VCaP (cell line): ENCODE results near the gene YTHDC1.

Experiments
- H3K27ac ChIP-seq: fragments of 450-650 bp; 2 replicates; pipeline ENCODE4 v1.5.1; 2017
- TF ChIP-seq, protein P1 (sequence below): fragments of 450-650 bp; conservative IDR thresholded peaks from 2 replicates; pipeline ENCODE4 v1.5.1; 2017; ENCODE audit warnings: mild to moderate bottlenecking, moderate library complexity

Gene YTHDC1

GRCh38 chr4:68385267-68385666, 35.4 kb upstream of the YTHDC1 start:
- TF ChIP-seq, protein P1, sequence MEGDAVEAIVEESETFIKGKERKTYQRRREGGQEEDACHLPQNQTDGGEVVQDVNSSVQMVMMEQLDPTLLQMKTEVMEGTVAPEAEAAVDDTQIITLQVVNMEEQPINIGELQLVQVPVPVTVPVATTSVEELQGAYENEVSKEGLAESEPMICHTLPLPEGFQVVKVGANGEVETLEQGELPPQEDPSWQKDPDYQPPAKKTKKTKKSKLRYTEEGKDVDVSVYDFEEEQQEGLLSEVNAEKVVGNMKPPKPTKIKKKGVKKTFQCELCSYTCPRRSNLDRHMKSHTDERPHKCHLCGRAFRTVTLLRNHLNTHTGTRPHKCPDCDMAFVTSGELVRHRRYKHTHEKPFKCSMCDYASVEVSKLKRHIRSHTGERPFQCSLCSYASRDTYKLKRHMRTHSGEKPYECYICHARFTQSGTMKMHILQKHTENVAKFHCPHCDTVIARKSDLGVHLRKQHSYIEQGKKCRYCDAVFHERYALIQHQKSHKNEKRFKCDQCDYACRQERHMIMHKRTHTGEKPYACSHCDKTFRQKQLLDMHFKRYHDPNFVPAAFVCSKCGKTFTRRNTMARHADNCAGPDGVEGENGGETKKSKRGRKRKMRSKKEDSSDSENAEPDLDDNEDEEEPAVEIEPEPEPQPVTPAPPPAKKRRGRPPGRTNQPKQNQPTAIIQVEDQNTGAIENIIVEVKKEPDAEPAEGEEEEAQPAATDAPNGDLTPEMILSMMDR = no peak
- H3K27ac ChIP-seq = no peak overlapping the region

DNA sequence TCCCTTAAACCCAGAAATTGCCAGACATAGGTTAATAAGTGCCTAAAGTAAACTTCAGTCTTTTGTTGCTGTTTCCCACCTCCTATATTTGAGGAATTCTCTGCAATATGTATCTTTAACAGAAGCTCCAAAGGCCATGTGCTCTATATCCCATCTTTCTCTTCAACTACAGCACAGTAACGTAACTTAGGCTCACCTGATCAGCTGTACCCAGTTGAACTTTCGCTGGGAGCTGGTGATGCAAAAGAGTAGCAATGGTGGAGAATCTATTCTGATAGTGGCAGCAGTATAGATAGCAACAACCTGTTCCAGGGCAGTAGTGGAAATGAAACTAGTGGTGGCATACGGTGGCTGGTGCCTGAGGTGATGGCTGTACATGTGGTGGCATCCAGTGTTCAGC, 33.2 kb upstream of the YTHDC1 start:
- no peak overlapping the region for H3K27ac ChIP-seq
- TF ChIP-seq, protein P1 = no peak

- H3K27ac ChIP-seq = no peak overlapping the region
- TF ChIP-seq, protein P1 = no peak
These were observed 28.3 kb upstream of the YTHDC1 start for GRCh38 chr4:68378226-68378625.

DNA sequence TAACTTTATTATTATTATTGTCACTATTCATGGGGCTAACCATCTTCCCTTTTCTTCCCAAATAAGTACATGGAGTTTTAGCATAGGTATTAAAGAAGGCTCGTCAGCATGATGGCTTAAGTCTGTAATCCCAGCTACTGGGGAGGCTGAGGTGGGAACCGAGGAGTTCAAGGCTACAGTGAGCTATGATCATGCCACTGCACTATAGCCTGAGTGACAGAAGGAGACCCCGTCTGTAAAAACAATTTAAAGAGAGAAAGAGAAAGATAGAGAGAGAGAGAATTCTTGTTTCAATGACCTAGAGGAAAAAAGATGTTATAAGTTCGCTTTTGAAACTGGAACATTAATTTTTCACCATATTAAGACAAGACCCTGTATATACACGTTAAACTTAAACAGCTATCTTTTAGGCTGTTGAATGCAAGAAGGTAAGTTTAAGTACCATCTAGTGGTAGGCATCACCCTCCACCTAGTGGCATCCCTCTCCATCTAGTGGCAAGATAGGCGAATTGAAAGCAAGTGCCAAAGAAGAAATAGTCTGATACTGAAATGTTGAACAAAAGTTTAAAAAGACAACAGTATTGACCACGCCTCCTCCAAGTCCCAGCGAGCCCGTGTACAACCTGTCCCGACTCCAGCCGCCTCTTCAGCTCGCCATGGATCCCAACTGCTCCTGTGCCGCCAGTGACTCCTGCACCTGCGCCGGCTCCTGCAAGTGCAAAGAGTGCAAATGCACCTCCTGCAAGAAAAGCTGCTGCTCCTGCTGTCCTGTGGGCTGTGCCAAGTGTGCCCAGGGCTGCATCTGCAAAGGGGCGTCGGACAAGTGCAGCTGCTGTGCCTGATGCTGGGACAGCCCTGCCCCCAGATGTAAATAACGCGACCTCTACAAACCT, 26.0 kb upstream of the YTHDC1 start:
- H3K27ac ChIP-seq = peak overlapping the region; percentile 10; the same call in 1 of the 2 replicates
- TF ChIP-seq, protein P1 = peak; percentile 99

GRCh38 chr4:68373513-68373912, 23.6 kb upstream of the YTHDC1 start:
- TF ChIP-seq, protein P1 = no peak
- no peak overlapping the region for H3K27ac ChIP-seq

GRCh38 chr4:68372588-68372987, 22.7 kb upstream of the YTHDC1 start:
- TF ChIP-seq, protein P1 = no peak
- no peak overlapping the region for H3K27ac ChIP-seq

DNA sequence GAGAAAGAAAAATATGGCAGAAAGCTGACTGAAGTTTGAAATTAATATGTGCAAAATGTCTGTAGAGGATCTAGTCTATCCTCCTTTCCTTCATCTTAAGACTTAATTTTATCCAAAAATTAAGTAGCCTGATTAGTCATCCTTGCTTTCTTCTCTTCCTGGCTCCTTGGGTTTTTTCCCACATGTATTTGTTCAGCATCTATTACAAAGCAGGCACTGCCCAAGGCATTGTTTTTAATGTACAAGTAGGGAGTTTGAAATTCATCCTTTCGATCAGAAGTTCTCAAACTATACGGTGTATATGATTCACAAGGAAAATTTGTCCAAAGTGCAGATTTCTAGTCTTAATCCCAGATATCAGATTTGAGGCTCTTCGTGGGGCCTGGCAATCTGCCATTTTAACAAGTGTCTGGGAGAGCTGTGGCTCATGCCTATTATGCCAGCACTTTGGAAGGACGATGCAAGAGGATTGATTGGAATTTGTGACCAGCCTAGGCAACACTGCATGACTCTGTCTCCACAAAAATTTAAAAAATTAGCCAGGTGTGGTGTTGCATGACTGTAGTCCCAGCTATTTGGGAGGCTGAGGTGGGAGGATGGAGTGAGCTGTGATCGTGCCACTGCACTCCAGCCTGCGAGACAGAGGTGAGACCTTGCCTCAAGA, 19.4 kb upstream of the YTHDC1 start:
- TF ChIP-seq, protein P1 = no peak
- H3K27ac ChIP-seq = peak overlapping the region; percentile 81
